Coronary artery (tissue), 2 donors: ENCODE measurements around the gene ALDH4A1.

Experiments used
- DNase-seq: peaks from one replicate; pipeline ENCODE4 v3.0.0-alpha.2; 2017; ENCODE audit warnings: low spot score
- H3K27ac ChIP-seq, 2 donors: fragments of 200-600 bp; sonication (generic); one replicate each; pipeline ENCODE4 v1.5.1; 2016 to 2019
- H3K4me3 ChIP-seq: fragments of 200-600 bp; sonication (generic); 2 replicates; pipeline ENCODE4 v1.5.1; 2016; ENCODE audit warnings: mild to moderate bottlenecking, moderate library complexity
- CTCF ChIP-seq: fragments of 200-600 bp; sonication (generic); IDR thresholded peaks from one replicate; pipeline ENCODE4 v1.5.1; 2019; ENCODE audit warnings: antibody characterized with exemption

ALDH4A1 gene

GRCh38 chr1:18915341-18915740 lies 13.0 kb upstream of the ALDH4A1 start:
- Histone ChIP-seq H3K27ac (peak overlapping the region; percentile 69 to 83), H3K4me3 (no peak overlapping the region)
- DNase-seq: no peak
- TF ChIP-seq CTCF: no peak

- TF ChIP-seq CTCF: peak; percentile 86
- peak overlapping the region; percentile 11 for H3K4me3 ChIP-seq
- peak; percentile 93 for DNase-seq
- H3K27ac ChIP-seq: peak overlapping the region; percentile 12 to 83
Observed at GRCh38 chr1:18913065-18913835, 10.9 kb upstream of the ALDH4A1 start.

- TF ChIP-seq CTCF: no peak
- no peak for DNase-seq
- H3K27ac ChIP-seq: peak overlapping the region; percentile 25 to 83
- peak overlapping the region; percentile 11 for H3K4me3 ChIP-seq
Observed at GRCh38 chr1:18912550-18912949, 10.2 kb upstream of the ALDH4A1 start.

- TF ChIP-seq CTCF: no peak
- Histone ChIP-seq H3K4me3 (no peak overlapping the region), H3K27ac (peak overlapping the region in 1 of 2 donors; percentile 89)
- DNase-seq: no peak
Observed at GRCh38 chr1:18908911-18909771, 6.8 kb upstream of the ALDH4A1 start.

GRCh38 chr1:18907917-18908845 lies 5.8 kb upstream of the ALDH4A1 start:
- TF ChIP-seq CTCF: no peak
- Histone ChIP-seq H3K27ac (peak overlapping the region; percentile 64 to 89), H3K4me3 (peak overlapping the region; percentile 40)
- DNase-seq: no peak

GRCh38 chr1:18907021-18907916 lies 4.9 kb upstream of the ALDH4A1 start:
- peak overlapping the region; percentile 40 for H3K4me3 ChIP-seq
- DNase-seq: no peak
- peak overlapping the region; percentile 64 to 89 for H3K27ac ChIP-seq
- TF ChIP-seq CTCF: peak; percentile 42
